Ishikawa (cell line): Measurements from ENCODE around the gene ARHGAP22.

Experiments used
- CEBPB ChIP-seq: IDR thresholded peaks from 2 replicates; pipeline ENCODE4 v1.6.1; 2012
- CREB1 ChIP-seq: IDR thresholded peaks from 2 replicates; pipeline ENCODE4 v1.6.1; 2012; ENCODE audit warnings: low read depth
- EGR1 ChIP-seq: IDR thresholded peaks from 2 replicates; pipeline ENCODE4 v1.6.1; 2012
- EP300 ChIP-seq: IDR thresholded peaks from 2 replicates; pipeline ENCODE4 v1.6.1; 2012; ENCODE audit warnings: borderline replicate concordance
- FOXM1 ChIP-seq: IDR thresholded peaks from 2 replicates; pipeline ENCODE4 v1.6.1; 2012; ENCODE audit warnings: low read depth, borderline replicate concordance
- NFIC ChIP-seq: IDR thresholded peaks from 2 replicates; pipeline ENCODE4 v1.6.1; 2012
- RAD21 ChIP-seq: IDR thresholded peaks from 2 replicates; pipeline ENCODE4 v1.6.1; 2012; ENCODE audit warnings: low read depth
- TEAD4 ChIP-seq: IDR thresholded peaks from 2 replicates; pipeline ENCODE4 v1.6.1; 2012
- USF1 ChIP-seq: IDR thresholded peaks from 2 replicates; pipeline ENCODE4 v1.6.1; 2012
- YY1 ChIP-seq: IDR thresholded peaks from 2 replicates; pipeline ENCODE4 v1.6.1; 2012; ENCODE audit warnings: low read depth
- ZBTB7A ChIP-seq: IDR thresholded peaks from 2 replicates; pipeline ENCODE4 v1.6.1; 2012; ENCODE audit warnings: low read depth
- TF ChIP-seq, protein P1 (sequence below): IDR thresholded peaks from 2 replicates; pipeline ENCODE4 v1.6.1; 2012

- no peak for TF ChIP-seq EP300
- no peak for TF ChIP-seq YY1
- no peak for TF ChIP-seq USF1
- TF ChIP-seq FOXM1, result no peak
- TF ChIP-seq TEAD4, result no peak
- TF ChIP-seq, protein P1, sequence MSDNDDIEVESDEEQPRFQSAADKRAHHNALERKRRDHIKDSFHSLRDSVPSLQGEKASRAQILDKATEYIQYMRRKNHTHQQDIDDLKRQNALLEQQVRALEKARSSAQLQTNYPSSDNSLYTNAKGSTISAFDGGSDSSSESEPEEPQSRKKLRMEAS, result no peak
- no peak for TF ChIP-seq CEBPB
- no peak for TF ChIP-seq RAD21
- no peak for TF ChIP-seq NFIC
- TF ChIP-seq CREB1, result no peak
- TF ChIP-seq ZBTB7A, result no peak
- TF ChIP-seq EGR1, result no peak
Measured at GRCh38 chr10:48500771-48501170, 104.1 kb downstream of the ARHGAP22 start.
